Type B pancreatic cell (in vitro differentiated cells): Measurements from ENCODE around the gene ADPRHL1. TPM values are rescaled to one million over a fixed set of nuclear protein-coding genes. Genes with fewer than 3 reads are reported as not detected.
"Not testable (repeated sequence)": the region's sequence is repeated elsewhere in the genome, so short reads cannot be mapped to it uniquely, and the experiment has no call there.

ENCODE experiments used
- DNase-seq: peaks from one replicate; pipeline ENCODE4 v3.0.0; 2021; ENCODE audit warnings: mixed read lengths; ENCODE audit not compliant: unreplicated experiment; ENCODE audit errors: extremely low spot score
- H3K27ac Mint-ChIP-seq: 2 replicates; pipeline ENCODE4 v1.8.0; 2021; ENCODE audit warnings: mild to moderate bottlenecking, mixed read lengths
- H3K27me3 Mint-ChIP-seq: 2 replicates; pipeline ENCODE4 v1.8.0; 2021; ENCODE audit warnings: mixed read lengths
- H3K36me3 Mint-ChIP-seq: 2 replicates; pipeline ENCODE4 v1.8.0; 2021; ENCODE audit warnings: mixed read lengths
- H3K4me1 Mint-ChIP-seq: one replicate; pipeline ENCODE4 v1.8.0; 2021; ENCODE audit warnings: mixed read lengths; ENCODE audit not compliant: unreplicated experiment
- H3K4me3 Mint-ChIP-seq: 2 replicates; pipeline ENCODE4 v1.8.0; 2021; ENCODE audit warnings: mild to moderate bottlenecking, mixed read lengths
- H3K9me3 Mint-ChIP-seq: 2 replicates; pipeline ENCODE4 v1.8.0; 2021; ENCODE audit warnings: mixed read lengths
- CTCF ChIP-seq: fragments of 200-600 bp; sonication (generic); conservative IDR thresholded peaks from 2 replicates; pipeline ENCODE4 v1.5.0; 2021; ENCODE audit warnings: antibody characterized with exemption, mild to moderate bottlenecking
- total RNA-seq: library from RNA; stranded (reverse); gene quantifications from 2 replicates; pipeline ENCODE4 v1.2.1, GENCODE V29; 2021; ENCODE audit warnings: low replicate concordance

The ADPRHL1 gene
- total RNA-seq, 1 donor from 2014 or later: 4.1 TPM

- peak overlapping the region; percentile 44 for H3K27ac Mint-ChIP-seq
These were observed 62.3 kb downstream of the ADPRHL1 start for GRCh38 chr13:113390874-113391497.

GRCh38 chr13:113389586-113389985, 63.7 kb downstream of the ADPRHL1 start:
- H3K4me1 Mint-ChIP-seq, H3K36me3 Mint-ChIP-seq, H3K9me3 Mint-ChIP-seq: not testable (repeated sequence)

More at GRCh38 chr13:113390874-113391497, 62.3 kb downstream of the ADPRHL1 start:
- DNase-seq: no peak
- Mint-ChIP-seq H3K4me1 (peaks cover 5% of the 10 kb centered on the region), H3K36me3 (no peaks in the 10 kb centered on the region), H3K27me3 (no peaks in the 10 kb centered on the region), H3K9me3 (peaks cover 6% of the 10 kb centered on the region), H3K4me3 (peak overlapping the region; percentile 62)
- peak; percentile 44 for TF ChIP-seq CTCF

GRCh38 chr13:113387396-113387795, 65.9 kb downstream of the ADPRHL1 start:
- Mint-ChIP-seq H3K9me3 (peaks cover 12% of the 10 kb centered on the region), H3K4me3 (no peak overlapping the region), H3K36me3 (no peaks in the 10 kb centered on the region), H3K27ac (no peak overlapping the region), H3K4me1 (no peaks in the 10 kb centered on the region), H3K27me3 (no peaks in the 10 kb centered on the region)
- DNase-seq: no peak
- TF ChIP-seq CTCF: no peak

More at GRCh38 chr13:113389586-113389985, 63.7 kb downstream of the ADPRHL1 start:
- not testable (repeated sequence) for H3K27me3 Mint-ChIP-seq, H3K4me3 Mint-ChIP-seq, H3K27ac Mint-ChIP-seq, DNase-seq

GRCh38 chr13:113383089-113383488, 70.2 kb downstream of the ADPRHL1 start:
- Mint-ChIP-seq H3K27me3 (peaks cover 4% of the 10 kb centered on the region), H3K27ac (no peak overlapping the region), H3K4me1 (no peaks in the 10 kb centered on the region), H3K36me3 (no peaks in the 10 kb centered on the region), H3K9me3 (peaks cover 15% of the 10 kb centered on the region), H3K4me3 (no peak overlapping the region)
- TF ChIP-seq CTCF: no peak
- no peak for DNase-seq

GRCh38 chr13:113382542-113382941, 70.7 kb downstream of the ADPRHL1 start:
- H3K4me3 Mint-ChIP-seq, H3K27me3 Mint-ChIP-seq, H3K36me3 Mint-ChIP-seq, H3K27ac Mint-ChIP-seq, H3K4me1 Mint-ChIP-seq, DNase-seq: not testable (repeated sequence)
- peaks cover 15% of the 10 kb centered on the region for H3K9me3 Mint-ChIP-seq

GRCh38 chr13:113378825-113379224, 74.5 kb downstream of the ADPRHL1 start:
- Mint-ChIP-seq H3K9me3 (peaks cover 5% of the 10 kb centered on the region), H3K27me3 (peaks cover 20% of the 10 kb centered on the region), H3K4me1 (no peaks in the 10 kb centered on the region), H3K27ac (no peak overlapping the region), H3K4me3 (no peak overlapping the region), H3K36me3 (no peaks in the 10 kb centered on the region)
- TF ChIP-seq CTCF: no peak
- no peak for DNase-seq
